Measurements from ENCODE around the gene FKBP8. TPM values are rescaled to one million over a fixed set of nuclear protein-coding genes. Genes with fewer than 3 reads are reported as not detected.

FKBP8 gene
- polyA plus RNA-seq, 1 donor from 2014 or later: 183 TPM

- no peak overlapping the region for H3K27ac ChIP-seq (ENCODE audit: low read length)
- no peaks in the 10 kb centered on the region for H3K9me2 ChIP-seq (ENCODE audit: insufficient read depth, low read length)
- no peaks in the 10 kb centered on the region for H3K36me3 ChIP-seq (ENCODE audit: insufficient read depth, low read length)
- TF ChIP-seq EZH2 (IDR thresholded peaks at IDR 0.05; ENCODE audit: borderline replicate concordance, insufficient read depth, low read length, poor library complexity, severe bottlenecking) (no peak), MXI1 (conservative IDR thresholded peaks at IDR 0.05; ENCODE audit: poor library complexity, severe bottlenecking) (no peak), CTCF (IDR thresholded peaks at IDR 0.05; ENCODE audit: poor library complexity, severe bottlenecking) (no peak), EP300 (conservative IDR thresholded peaks at IDR 0.05; ENCODE audit: poor library complexity, severe bottlenecking) (no peak), RAD21 (conservative IDR thresholded peaks at IDR 0.05) (no peak), REST (IDR thresholded peaks at IDR 0.05; ENCODE audit: borderline replicate concordance) (no peak), POLR2AphosphoS5 (IDR thresholded peaks at IDR 0.05) (no peak), TAF1 (IDR thresholded peaks at IDR 0.05; ENCODE audit: low read depth) (no peak), SMC3 (conservative IDR thresholded peaks at IDR 0.05; ENCODE audit: poor library complexity) (no peak)
- no peaks in the 10 kb centered on the region for H3K9me3 ChIP-seq (ENCODE audit: low read length)
- peak overlapping the region; percentile 16 for H3K9ac ChIP-seq (ENCODE audit: low read length)
- H3K4me3 ChIP-seq (ENCODE audit: low read length): no peak overlapping the region
- H4K20me1 ChIP-seq (ENCODE audit: insufficient read depth): no peaks in the 10 kb centered on the region
- H2AFZ ChIP-seq (ENCODE audit: low read depth, low read length): no peak overlapping the region
- H3F3A ChIP-seq (ENCODE audit: insufficient read depth, low read length, poor library complexity, severe bottlenecking): no peaks in the 10 kb centered on the region
- H3K79me2 ChIP-seq (replicated peaks; ENCODE audit: insufficient read depth, low read length): peaks cover 9% of the 10 kb centered on the region
- H3K4me2 ChIP-seq (ENCODE audit: low read length): no peak overlapping the region
- H3K27me3 ChIP-seq (ENCODE audit: insufficient read depth, low read depth, low read length): no peaks in the 10 kb centered on the region
Observed at GRCh38 chr19:18559685-18560084, 16.3 kb upstream of the FKBP8 start.

GRCh38 chr19:18558604-18559003 is 15.2 kb upstream of the FKBP8 start:
- H3F3A ChIP-seq (ENCODE audit: insufficient read depth, low read length, poor library complexity, severe bottlenecking): no peaks in the 10 kb centered on the region
- H3K27ac ChIP-seq (ENCODE audit: low read length): no peak overlapping the region
- H3K4me2 ChIP-seq (ENCODE audit: low read length): peak overlapping the region; percentile 96
- peak overlapping the region; percentile 77 for H3K9ac ChIP-seq (ENCODE audit: low read length)
- no peaks in the 10 kb centered on the region for H3K9me3 ChIP-seq (ENCODE audit: low read length)
- no peaks in the 10 kb centered on the region for H4K20me1 ChIP-seq (ENCODE audit: insufficient read depth)
- H2AFZ ChIP-seq (ENCODE audit: low read depth, low read length): no peak overlapping the region
- H3K9me2 ChIP-seq (ENCODE audit: insufficient read depth, low read length): no peaks in the 10 kb centered on the region
- peaks cover 9% of the 10 kb centered on the region for H3K79me2 ChIP-seq (replicated peaks; ENCODE audit: insufficient read depth, low read length)
- H3K36me3 ChIP-seq (ENCODE audit: insufficient read depth, low read length): no peaks in the 10 kb centered on the region
- H3K4me3 ChIP-seq (ENCODE audit: low read length): peak overlapping the region; percentile 86
- no peaks in the 10 kb centered on the region for H3K27me3 ChIP-seq (ENCODE audit: insufficient read depth, low read depth, low read length)
- TF ChIP-seq MXI1 (conservative IDR thresholded peaks at IDR 0.05; ENCODE audit: poor library complexity, severe bottlenecking): no peak
- no peak for TF ChIP-seq CTCF (IDR thresholded peaks at IDR 0.05; ENCODE audit: poor library complexity, severe bottlenecking)
- no peak for TF ChIP-seq REST (IDR thresholded peaks at IDR 0.05; ENCODE audit: borderline replicate concordance)
- TF ChIP-seq EZH2 (IDR thresholded peaks at IDR 0.05; ENCODE audit: borderline replicate concordance, insufficient read depth, low read length, poor library complexity, severe bottlenecking): no peak
- no peak for TF ChIP-seq POLR2AphosphoS5 (IDR thresholded peaks at IDR 0.05)
- no peak for TF ChIP-seq EP300 (conservative IDR thresholded peaks at IDR 0.05; ENCODE audit: poor library complexity, severe bottlenecking)
- no peak for TF ChIP-seq SMC3 (conservative IDR thresholded peaks at IDR 0.05; ENCODE audit: poor library complexity)
- TF ChIP-seq TAF1 (IDR thresholded peaks at IDR 0.05; ENCODE audit: low read depth): no peak
- TF ChIP-seq RAD21 (conservative IDR thresholded peaks at IDR 0.05): no peak

All from neural cell (in vitro differentiated cells).